Ovary (tissue), 9 donors: Measurements from ENCODE around the gene ADCY5. TPM values are rescaled to one million over a fixed set of nuclear protein-coding genes. Genes with fewer than 3 reads are reported as not detected.

Source experiments
- DNase-seq, 5 donors: peaks; one replicate each; pipeline ENCODE4 v3.0.0-alpha.2; 2019 to 2020
- H3K27ac ChIP-seq, 2 donors: fragments of 200-600 bp; one replicate each; pipeline versions ENCODE4 v1.5.1 to v1.8.0; 2019 to 2022
- H3K27me3 ChIP-seq: fragments of 200-600 bp; one replicate; pipeline ENCODE4 v1.8.0; 2022
- H3K36me3 ChIP-seq: fragments of 200-600 bp; sonication (generic); one replicate; pipeline ENCODE4 v1.5.1; 2019
- H3K4me1 ChIP-seq: one replicate; pipeline ENCODE4 v1.8.1; 2013; ENCODE audit warnings: mild to moderate bottlenecking, moderate library complexity; ENCODE audit not compliant: insufficient read depth
- H3K4me3 ChIP-seq: fragments of 200-600 bp; sonication (generic); one replicate; pipeline ENCODE4 v1.5.1; 2017
- H3K9me3 ChIP-seq, 2 donors: fragments of 200-600 bp in 1 of 2; sonication (generic) in 1 of 2; one replicate each; pipeline versions ENCODE4 v1.5.1 to v1.8.1; 2013 to 2019; ENCODE audit warnings: mild to moderate bottlenecking in 1 of 2, moderate library complexity in 1 of 2
- EP300 ChIP-seq: sonication (generic); formaldehyde crosslinking; IDR thresholded peaks from one replicate; pipeline ENCODE4 v1.6.1; 2017; ENCODE audit warnings: antibody characterized with exemption
- POLR2A ChIP-seq: fragments of 450-650 bp; IDR thresholded peaks from one replicate; pipeline ENCODE4 v1.6.1; 2017; ENCODE audit warnings: antibody characterized with exemption, mild to moderate bottlenecking, moderate library complexity
- WGBS, 3 donors: extraction: QIAGEN DNeasy Blood & Tissue Kit in 1 of 3; methylation state at CpG; one replicate each; pipeline versions ENCODE4 v1.1.5 to v1.1.7; 2013 to 2017; 5-methylcytosine and 5-hydroxymethylcytosine counted together
- intact Hi-C, 4 donors: fragments of 100-400 bp; cut with DNase I; formaldehyde crosslinking; loops; one replicate each; pipeline versions ENCODE4 v1.11.0 to v1.15.1; 2022 to 2023
- polyA plus RNA-seq, 2 donors: library from polyadenylated mRNA; stranded (reverse); fragments of 200-250 nt in 1 of 2; fragments of 350-450 nt in 1 of 2; fragmentation: Illumina TruSeq in 1 of 2; extraction: RNeasy Lipid Tissue Mini Kit (QIAGEN cat#74804) in 1 of 2; gene quantifications; one replicate each; pipeline ENCODE4 v1.2.3, GENCODE V29; 2013 to 2014
- total RNA-seq, 7 donors: library from RNA; depleted of rRNA in 2 of 7; stranded (reverse); fragments of >200 nt in 2 of 7; fragmentation: NEBNext Ultra II Directional in 3 of 7; extraction: Animal tissue kit (Norgen Biotek cat#: 25700) in 3 of 7; gene quantifications; one replicate each; pipeline versions ENCODE4 v1.1.0 to v1.2.4, GENCODE V29; 2016 to 2023
- TF ChIP-seq, protein P1 (sequence below), 3 donors: fragments of 450-650 bp in 2 of 3; fragments of 200-600 bp in 1 of 3; IDR thresholded peaks; one replicate each; pipeline versions ENCODE4 v1.5.1 to v1.8.0; 2016 to 2022; ENCODE audit warnings: antibody characterized with exemption in 3 of 3, mild to moderate bottlenecking in 1 of 3
- donor health status: DM: no; HTN: no; CAD: no; lungs with moderate emphysema.
- donor health status: DM: no; HTN: no; CAD: no.
- donor health status: Bipolar disorder and iron deficiency.
- donor health status: DM: yes; HTN: yes; CAD: no.
- donor health status: DM: no; HTN: no; CAD: no.
- donor health status: DM: yes; HTN: yes; CAD: no.

The ADCY5 gene
- total and polyA plus RNA-seq, 9 donors, result 5.3 to 36.2 (median 20.3) TPM

DNA sequence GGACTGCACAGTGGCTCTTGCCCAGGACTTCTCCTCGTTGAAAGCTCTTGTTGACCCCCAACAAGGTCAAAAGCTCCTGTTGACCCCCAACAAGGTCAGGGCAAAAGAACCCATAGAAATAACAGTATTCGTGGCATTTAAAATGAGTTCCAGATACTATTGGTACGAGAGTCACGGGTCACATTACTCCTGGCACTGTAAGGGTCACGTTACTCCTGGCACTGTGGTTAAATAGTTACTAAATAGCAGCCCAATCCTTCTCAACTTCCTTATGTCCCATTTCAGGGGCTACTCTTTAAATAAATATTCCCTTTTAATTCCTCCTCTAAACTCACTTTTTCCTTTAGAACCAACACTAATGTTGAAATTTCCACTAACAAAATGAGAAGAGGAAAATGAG is 18.2 kb upstream of the ADCY5 start:
- H3K9me3 ChIP-seq, result no peaks in the 10 kb centered on the region
- TF ChIP-seq POLR2A (no peak), EP300 (no peak)
- TF ChIP-seq, protein P1, sequence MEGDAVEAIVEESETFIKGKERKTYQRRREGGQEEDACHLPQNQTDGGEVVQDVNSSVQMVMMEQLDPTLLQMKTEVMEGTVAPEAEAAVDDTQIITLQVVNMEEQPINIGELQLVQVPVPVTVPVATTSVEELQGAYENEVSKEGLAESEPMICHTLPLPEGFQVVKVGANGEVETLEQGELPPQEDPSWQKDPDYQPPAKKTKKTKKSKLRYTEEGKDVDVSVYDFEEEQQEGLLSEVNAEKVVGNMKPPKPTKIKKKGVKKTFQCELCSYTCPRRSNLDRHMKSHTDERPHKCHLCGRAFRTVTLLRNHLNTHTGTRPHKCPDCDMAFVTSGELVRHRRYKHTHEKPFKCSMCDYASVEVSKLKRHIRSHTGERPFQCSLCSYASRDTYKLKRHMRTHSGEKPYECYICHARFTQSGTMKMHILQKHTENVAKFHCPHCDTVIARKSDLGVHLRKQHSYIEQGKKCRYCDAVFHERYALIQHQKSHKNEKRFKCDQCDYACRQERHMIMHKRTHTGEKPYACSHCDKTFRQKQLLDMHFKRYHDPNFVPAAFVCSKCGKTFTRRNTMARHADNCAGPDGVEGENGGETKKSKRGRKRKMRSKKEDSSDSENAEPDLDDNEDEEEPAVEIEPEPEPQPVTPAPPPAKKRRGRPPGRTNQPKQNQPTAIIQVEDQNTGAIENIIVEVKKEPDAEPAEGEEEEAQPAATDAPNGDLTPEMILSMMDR (IDR thresholded peaks at IDR 0.05), result no peak
- no peak overlapping the region for H3K4me3 ChIP-seq
- H3K4me1 ChIP-seq, result no peaks in the 10 kb centered on the region
- 70 to 73% (median 73%) methylated on average over 5 of the region's 5 CpGs for WGBS, 3 donors
- H3K36me3 ChIP-seq, result no peaks in the 10 kb centered on the region
- H3K27me3 ChIP-seq, result no peaks in the 10 kb centered on the region
- H3K27ac ChIP-seq, result no peak overlapping the region
- no peak for DNase-seq
- intact Hi-C loops, result no loop called here

DNA sequence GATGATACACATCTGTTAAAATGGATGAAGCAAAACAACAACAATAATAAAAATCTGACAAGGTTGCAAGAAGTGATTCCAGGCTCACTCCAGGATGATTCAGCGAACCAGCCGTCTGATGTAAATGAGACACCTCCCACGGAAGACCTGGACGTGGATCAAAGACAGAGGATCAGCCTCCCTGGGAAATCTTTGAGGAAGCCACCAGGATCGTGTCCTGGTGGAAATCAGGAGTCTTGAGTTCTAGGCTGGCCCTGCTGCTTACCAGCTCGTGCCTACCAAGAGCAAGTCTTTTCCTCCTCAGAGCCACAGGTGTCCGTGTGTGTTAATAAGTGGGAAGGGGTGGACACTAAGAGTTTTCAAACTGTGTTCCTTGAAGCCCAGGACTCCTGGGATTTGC is 15.3 kb upstream of the ADCY5 start:
- Histone ChIP-seq H3K27me3 (no peaks in the 10 kb centered on the region), H3K36me3 (no peaks in the 10 kb centered on the region), H3K27ac (no peak overlapping the region), H3K9me3 (no peaks in the 10 kb centered on the region), H3K4me3 (no peak overlapping the region), H3K4me1 (no peaks in the 10 kb centered on the region)
- 38 to 39% (median 38%) methylated on average over 7 of the region's 7 CpGs for WGBS, 3 donors
- no peak for TF ChIP-seq EP300
- TF ChIP-seq POLR2A, result no peak
- TF ChIP-seq, protein P1 (IDR thresholded peaks at IDR 0.05), result no peak
- intact Hi-C loops, result no loop called here
- DNase-seq, result no peak

DNA sequence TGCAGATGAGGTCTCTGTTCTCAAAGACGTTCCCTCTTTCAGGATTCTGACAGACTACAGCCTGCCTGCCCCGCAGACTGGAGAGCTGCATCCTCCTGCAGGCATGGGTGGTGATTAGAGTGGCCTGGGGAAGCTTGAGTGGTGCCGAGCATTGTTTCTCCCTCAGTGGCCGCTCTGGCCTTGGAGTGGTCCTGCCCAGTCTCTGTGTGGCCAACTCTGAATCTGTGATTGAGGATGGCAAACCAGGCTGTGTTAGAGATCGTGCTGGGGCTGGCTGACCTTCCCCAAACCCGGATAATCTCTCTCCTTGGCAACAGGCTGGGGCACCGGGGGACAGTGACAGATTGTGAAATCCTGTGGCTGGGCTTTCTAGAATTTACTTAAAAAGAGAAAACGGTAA is 11.0 kb upstream of the ADCY5 start:
- no peaks in the 10 kb centered on the region for H3K36me3 ChIP-seq
- no peaks in the 10 kb centered on the region for H3K27me3 ChIP-seq
- H3K9me3 ChIP-seq, result no peaks in the 10 kb centered on the region
- H3K4me3 ChIP-seq, result no peak overlapping the region
- no peaks in the 10 kb centered on the region for H3K4me1 ChIP-seq
- intact Hi-C loops, result no loop called here
- TF ChIP-seq EP300 (no peak), POLR2A (no peak)
- TF ChIP-seq, protein P1 (IDR thresholded peaks at IDR 0.05), result no peak
- H3K27ac ChIP-seq, result no peak overlapping the region
- no peak for DNase-seq
- WGBS, 3 donors, result 14 to 39% (median 21%) methylated on average over 8 of the region's 8 CpGs

DNA sequence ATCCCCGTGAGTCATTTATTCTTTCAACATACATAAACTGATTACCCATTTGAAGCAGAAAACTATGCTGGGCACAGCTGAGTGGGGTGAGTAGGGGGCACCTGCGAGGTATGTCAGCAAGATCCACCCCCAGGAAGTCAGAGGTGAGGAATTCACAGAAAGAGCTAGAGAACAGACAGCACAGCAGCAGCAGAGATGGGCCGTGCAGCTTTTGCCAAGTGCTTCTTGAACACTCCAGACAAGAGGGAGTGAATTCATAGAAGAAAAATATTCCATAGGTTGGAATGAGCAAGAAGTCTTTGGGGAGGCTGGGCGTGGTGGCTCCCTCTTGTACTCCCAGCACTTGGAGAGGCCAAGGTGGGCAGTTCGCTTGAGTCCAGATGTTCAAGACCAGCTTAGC is 9.4 kb upstream of the ADCY5 start:
- intact Hi-C loops, result no loop called here
- Histone ChIP-seq H3K4me3 (no peak overlapping the region), H3K27ac (no peak overlapping the region), H3K4me1 (no peaks in the 10 kb centered on the region), H3K9me3 (no peaks in the 10 kb centered on the region), H3K36me3 (no peaks in the 10 kb centered on the region), H3K27me3 (no peaks in the 10 kb centered on the region)
- WGBS, 3 donors, result 78 to 79% (median 79%) methylated on average over 5 of the region's 5 CpGs
- TF ChIP-seq, protein P1 (IDR thresholded peaks at IDR 0.05), result no peak
- TF ChIP-seq POLR2A, result no peak
- TF ChIP-seq EP300, result no peak
- DNase-seq, result no peak

DNA sequence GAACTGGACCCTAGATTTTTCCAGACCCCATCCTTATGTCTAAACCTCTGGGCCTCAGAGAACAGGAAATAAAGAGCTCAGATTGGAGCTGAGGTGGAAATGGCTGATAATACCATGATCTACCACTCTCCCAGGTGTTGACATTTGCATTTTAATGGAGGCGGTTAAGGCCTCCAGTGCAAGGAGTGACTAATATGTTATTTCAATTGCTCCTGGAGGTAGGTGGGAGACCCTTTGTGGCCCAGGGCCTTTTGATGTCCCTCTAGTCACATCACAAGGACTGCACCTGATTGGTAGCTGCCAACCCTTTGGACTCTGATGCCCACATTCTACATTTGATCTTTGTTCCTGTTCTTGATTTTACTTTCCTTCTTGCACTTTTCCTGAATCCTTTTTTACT is 9.0 kb upstream of the ADCY5 start:
- DNase-seq, result no peak
- 93 to 100% (median 95%) methylated on average over 1 of the region's 1 CpG for WGBS, 3 donors
- intact Hi-C loops, result no loop called here
- H3K4me1 ChIP-seq, result no peaks in the 10 kb centered on the region
- no peak overlapping the region for H3K27ac ChIP-seq
- TF ChIP-seq POLR2A (no peak), EP300 (no peak)
- TF ChIP-seq, protein P1 (IDR thresholded peaks at IDR 0.05), result no peak
- H3K9me3 ChIP-seq, result no peaks in the 10 kb centered on the region
- H3K27me3 ChIP-seq, result no peaks in the 10 kb centered on the region
- H3K4me3 ChIP-seq, result no peak overlapping the region
- H3K36me3 ChIP-seq, result no peaks in the 10 kb centered on the region
